ENCODE data around the gene THAP6.

GRCh38 chr4:75499900-75500299, 14.4 kb upstream of the THAP6 start:
- TF ChIP-seq JUND (IDR thresholded peaks at IDR 0.05), result no peak
- TF ChIP-seq GABPA (IDR thresholded peaks at IDR 0.05 in 1 of 2, conservative IDR thresholded peaks at IDR 0.05 in 1 of 2), result no peak
